ENCODE results near the gene FBXO42.

Gene FBXO42

DNA sequence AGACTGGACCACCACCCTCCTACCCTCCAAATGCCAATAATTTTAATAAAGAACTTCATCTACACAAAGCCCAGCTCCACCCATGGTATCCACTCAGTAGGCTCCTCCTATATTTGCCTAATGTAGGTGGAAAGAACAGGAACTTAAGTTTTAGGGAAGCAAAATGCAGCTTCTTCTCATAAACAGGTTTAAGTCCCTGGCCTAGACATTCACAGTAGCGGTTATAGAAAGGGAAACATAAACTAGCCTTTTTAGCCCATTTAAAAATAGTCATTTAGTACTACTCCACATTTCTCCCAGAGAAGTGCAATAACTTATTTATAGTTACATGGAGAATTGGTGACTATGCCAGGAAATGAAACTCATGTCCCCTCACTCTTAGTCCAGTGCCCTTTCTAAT lies 58.7 kb downstream of the FBXO42 start:
- no peaks in the 10 kb centered on the region for H3K79me2 ChIP-seq (ENCODE audit: control insufficient read depth, insufficient read depth, low read length)
- DNase-seq = no peak
- no peaks in the 10 kb centered on the region for H3K4me1 ChIP-seq (ENCODE audit: control insufficient read depth, low read depth, low read length)
- no peak overlapping the region for H4K5ac ChIP-seq (ENCODE audit: low read length)
- no peak overlapping the region for H3K4me2 ChIP-seq (ENCODE audit: low read length)
- H3K27ac ChIP-seq (ENCODE audit: low read depth, low read length) = no peak overlapping the region
- no peak overlapping the region for H3K4ac ChIP-seq (ENCODE audit: low read depth, low read length)
- no peaks in the 10 kb centered on the region for H3K27me3 ChIP-seq (ENCODE audit: insufficient read depth, low read length, poor library complexity)
- H3K4me3 ChIP-seq (ENCODE audit: low read length) = no peak overlapping the region
- no peak overlapping the region for H3K56ac ChIP-seq (ENCODE audit: low read length)
- H2AK5ac ChIP-seq (ENCODE audit: low read length) = no peak overlapping the region
- no peak overlapping the region for H3K23ac ChIP-seq (ENCODE audit: low read length)
- no peak overlapping the region for H2BK5ac ChIP-seq (ENCODE audit: low read length)
- no peak overlapping the region for H3K9ac ChIP-seq (ENCODE audit: low read length)
- no CpG with 5 or more reads among the region's 1 CpG for WGBS (ENCODE audit: extremely low coverage, insufficient coverage, low lambda C conversion rate)
- H4K8ac ChIP-seq (ENCODE audit: low read depth, low read length) = no peak overlapping the region
- no peaks in the 10 kb centered on the region for H3K79me1 ChIP-seq (ENCODE audit: low read length)
- no peak overlapping the region for H3K18ac ChIP-seq (ENCODE audit: low read length)
- H3K36me3 ChIP-seq (ENCODE audit: control insufficient read depth, insufficient read depth, low read length) = no peaks in the 10 kb centered on the region
- no peak overlapping the region for H2BK15ac ChIP-seq (replicated peaks; ENCODE audit: low read depth)
- no peak overlapping the region for H2BK120ac ChIP-seq (ENCODE audit: low read depth, low read length)

DNA sequence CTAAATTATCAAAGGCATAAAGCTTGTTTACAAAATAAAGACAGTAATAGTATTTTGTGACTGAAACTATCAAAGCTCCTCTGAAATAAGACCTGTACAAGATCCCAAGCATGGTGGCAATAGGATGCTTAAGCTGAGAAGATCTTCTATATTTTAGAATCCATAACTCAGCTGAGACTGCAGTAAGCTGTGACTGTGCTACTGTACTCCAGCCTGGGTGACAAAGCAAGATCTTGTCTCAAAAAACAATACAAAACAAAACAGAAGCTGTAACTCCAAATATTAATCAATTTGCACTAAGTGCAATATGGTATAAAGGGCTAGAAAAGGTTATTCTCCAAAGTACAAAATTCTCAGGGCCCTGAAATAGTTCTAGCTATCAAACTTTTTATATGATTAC lies 59.5 kb downstream of the FBXO42 start:
- no peak overlapping the region for H2BK5ac ChIP-seq (ENCODE audit: low read length)
- H3K4ac ChIP-seq (ENCODE audit: low read depth, low read length) = no peak overlapping the region
- no peak overlapping the region for H3K4me3 ChIP-seq (ENCODE audit: low read length)
- H3K9ac ChIP-seq (ENCODE audit: low read length) = no peak overlapping the region
- H3K79me2 ChIP-seq (ENCODE audit: control insufficient read depth, insufficient read depth, low read length) = no peaks in the 10 kb centered on the region
- H3K27ac ChIP-seq (ENCODE audit: low read depth, low read length) = no peak overlapping the region
- H3K79me1 ChIP-seq (ENCODE audit: low read length) = no peaks in the 10 kb centered on the region
- no peaks in the 10 kb centered on the region for H3K27me3 ChIP-seq (ENCODE audit: insufficient read depth, low read length, poor library complexity)
- H3K4me2 ChIP-seq (ENCODE audit: low read length) = no peak overlapping the region
- no peak overlapping the region for H2AK5ac ChIP-seq (ENCODE audit: low read length)
- H3K23ac ChIP-seq (ENCODE audit: low read length) = no peak overlapping the region
- no peak overlapping the region for H2BK15ac ChIP-seq (replicated peaks; ENCODE audit: low read depth)
- H2BK120ac ChIP-seq (ENCODE audit: low read depth, low read length) = no peak overlapping the region
- no peak overlapping the region for H3K18ac ChIP-seq (ENCODE audit: low read length)
- H3K4me1 ChIP-seq (ENCODE audit: control insufficient read depth, low read depth, low read length) = no peaks in the 10 kb centered on the region
- no peak overlapping the region for H3K56ac ChIP-seq (ENCODE audit: low read length)
- H4K8ac ChIP-seq (ENCODE audit: low read depth, low read length) = no peak overlapping the region
- H4K5ac ChIP-seq (ENCODE audit: low read length) = no peak overlapping the region
- H3K36me3 ChIP-seq (ENCODE audit: control insufficient read depth, insufficient read depth, low read length) = no peaks in the 10 kb centered on the region
- no peak for DNase-seq

GRCh38 chr1:16289959-16290358 lies 62.3 kb downstream of the FBXO42 start:
- no peaks in the 10 kb centered on the region for H3K4me1 ChIP-seq (ENCODE audit: control insufficient read depth, low read depth, low read length)
- H3K4ac ChIP-seq (ENCODE audit: low read depth, low read length) = no peak overlapping the region
- H3K23ac ChIP-seq (ENCODE audit: low read length) = no peak overlapping the region
- H2BK15ac ChIP-seq (replicated peaks; ENCODE audit: low read depth) = no peak overlapping the region
- H3K4me3 ChIP-seq (ENCODE audit: low read length) = no peak overlapping the region
- H3K4me2 ChIP-seq (ENCODE audit: low read length) = no peak overlapping the region
- no peak overlapping the region for H3K56ac ChIP-seq (ENCODE audit: low read length)
- no peak overlapping the region for H4K8ac ChIP-seq (ENCODE audit: low read depth, low read length)
- no peak overlapping the region for H3K9ac ChIP-seq (ENCODE audit: low read length)
- peak; percentile 13 for DNase-seq
- no peak overlapping the region for H3K27ac ChIP-seq (ENCODE audit: low read depth, low read length)
- no peak overlapping the region for H4K5ac ChIP-seq (ENCODE audit: low read length)
- WGBS (ENCODE audit: extremely low coverage, insufficient coverage, low lambda C conversion rate) = no CpG with 5 or more reads among the region's 3 CpGs
- no peak overlapping the region for H2BK5ac ChIP-seq (ENCODE audit: low read length)
- H2AK5ac ChIP-seq (ENCODE audit: low read length) = no peak overlapping the region
- H3K27me3 ChIP-seq (ENCODE audit: insufficient read depth, low read length, poor library complexity) = no peaks in the 10 kb centered on the region
- H3K18ac ChIP-seq (ENCODE audit: low read length) = no peak overlapping the region
- no peaks in the 10 kb centered on the region for H3K36me3 ChIP-seq (ENCODE audit: control insufficient read depth, insufficient read depth, low read length)
- no peaks in the 10 kb centered on the region for H3K79me2 ChIP-seq (ENCODE audit: control insufficient read depth, insufficient read depth, low read length)
- no peak overlapping the region for H2BK120ac ChIP-seq (ENCODE audit: low read depth, low read length)
- no peaks in the 10 kb centered on the region for H3K79me1 ChIP-seq (ENCODE audit: low read length)

- WGBS (ENCODE audit: extremely low coverage, insufficient coverage, low lambda C conversion rate) = no CpG with 5 or more reads among the region's 4 CpGs
- H2BK120ac ChIP-seq (ENCODE audit: low read depth, low read length) = no peak overlapping the region
Observed at GRCh38 chr1:16286122-16286521, 66.2 kb downstream of the FBXO42 start.

DNA sequence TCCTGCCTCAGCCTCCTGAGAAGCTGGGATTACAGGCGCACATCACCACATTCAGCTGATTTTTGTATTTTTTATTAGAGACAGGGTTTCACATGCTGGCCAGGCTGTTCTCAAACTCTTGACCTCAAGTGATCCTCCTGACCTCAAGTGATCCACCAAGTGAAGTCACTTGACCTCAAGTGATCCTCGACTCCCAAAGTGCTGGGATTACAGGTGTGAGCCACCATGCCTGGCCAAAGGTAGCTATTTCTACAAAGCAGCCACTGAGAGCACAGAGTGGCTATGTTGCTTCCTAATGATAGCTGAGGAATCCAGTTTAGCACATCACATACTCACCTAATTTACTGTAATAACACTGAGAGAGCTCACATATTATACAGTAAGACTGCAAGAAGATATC lies 70.5 kb downstream of the FBXO42 start:
- Histone ChIP-seq H3K79me1 (ENCODE audit: low read length) (no peaks in the 10 kb centered on the region), H3K27me3 (ENCODE audit: insufficient read depth, low read length, poor library complexity) (no peaks in the 10 kb centered on the region), H3K4me3 (ENCODE audit: low read length) (no peak overlapping the region), H3K27ac (ENCODE audit: low read depth, low read length) (no peak overlapping the region), H4K8ac (ENCODE audit: low read depth, low read length) (no peak overlapping the region), H3K4me2 (ENCODE audit: low read length) (no peak overlapping the region), H3K4me1 (ENCODE audit: control insufficient read depth, low read depth, low read length) (no peaks in the 10 kb centered on the region), H2BK15ac (replicated peaks; ENCODE audit: low read depth) (no peak overlapping the region), H3K36me3 (ENCODE audit: control insufficient read depth, insufficient read depth, low read length) (no peaks in the 10 kb centered on the region), H3K79me2 (ENCODE audit: control insufficient read depth, insufficient read depth, low read length) (no peaks in the 10 kb centered on the region), H3K23ac (ENCODE audit: low read length) (no peak overlapping the region), H3K56ac (ENCODE audit: low read length) (no peak overlapping the region), H3K9ac (ENCODE audit: low read length) (no peak overlapping the region), H4K5ac (ENCODE audit: low read length) (no peak overlapping the region), H2AK5ac (ENCODE audit: low read length) (no peak overlapping the region), H2BK5ac (ENCODE audit: low read length) (no peak overlapping the region), H2BK120ac (ENCODE audit: low read depth, low read length) (no peak overlapping the region), H3K18ac (ENCODE audit: low read length) (no peak overlapping the region), H3K4ac (ENCODE audit: low read depth, low read length) (no peak overlapping the region)
- WGBS (ENCODE audit: extremely low coverage, insufficient coverage, low lambda C conversion rate) = no CpG with 5 or more reads among the region's 2 CpGs
- DNase-seq = no peak

More at GRCh38 chr1:16286122-16286521, 66.2 kb downstream of the FBXO42 start:
- Histone ChIP-seq H3K4me1 (ENCODE audit: control insufficient read depth, low read depth, low read length) (no peaks in the 10 kb centered on the region), H2BK15ac (replicated peaks; ENCODE audit: low read depth) (no peak overlapping the region), H3K4me3 (ENCODE audit: low read length) (no peak overlapping the region), H3K79me1 (ENCODE audit: low read length) (no peaks in the 10 kb centered on the region), H3K4ac (ENCODE audit: low read depth, low read length) (no peak overlapping the region), H3K23ac (ENCODE audit: low read length) (no peak overlapping the region), H3K18ac (ENCODE audit: low read length) (no peak overlapping the region), H3K9ac (ENCODE audit: low read length) (no peak overlapping the region), H4K5ac (ENCODE audit: low read length) (no peak overlapping the region), H2BK5ac (ENCODE audit: low read length) (no peak overlapping the region), H3K4me2 (ENCODE audit: low read length) (no peak overlapping the region), H3K79me2 (ENCODE audit: control insufficient read depth, insufficient read depth, low read length) (no peaks in the 10 kb centered on the region), H3K56ac (ENCODE audit: low read length) (no peak overlapping the region), H3K27ac (ENCODE audit: low read depth, low read length) (no peak overlapping the region), H4K8ac (ENCODE audit: low read depth, low read length) (no peak overlapping the region), H3K27me3 (ENCODE audit: insufficient read depth, low read length, poor library complexity) (no peaks in the 10 kb centered on the region), H3K36me3 (ENCODE audit: control insufficient read depth, insufficient read depth, low read length) (no peaks in the 10 kb centered on the region), H2AK5ac (ENCODE audit: low read length) (no peak overlapping the region)
- no peak for DNase-seq

DNA sequence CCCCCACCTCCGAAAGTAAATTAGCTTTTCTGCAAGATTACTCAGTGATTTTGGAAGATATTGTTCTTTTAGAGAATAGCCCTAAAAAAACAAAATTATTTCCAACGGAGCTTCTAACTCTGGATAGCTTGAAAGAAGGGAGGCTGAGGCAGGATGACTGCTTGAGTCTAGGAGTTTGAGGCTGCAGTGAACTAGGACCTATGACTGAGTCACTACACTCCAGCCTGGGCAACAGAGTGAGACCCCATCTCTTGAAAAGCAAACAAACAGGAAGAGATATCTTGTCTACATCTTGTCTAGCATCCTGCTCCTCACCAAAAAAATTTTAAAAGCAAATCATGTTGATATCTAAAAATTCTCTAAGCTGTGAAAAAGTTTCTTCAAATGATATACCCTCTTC lies 73.1 kb downstream of the FBXO42 start:
- no peak overlapping the region for H2AK5ac ChIP-seq (ENCODE audit: low read length)
- H3K36me3 ChIP-seq (ENCODE audit: control insufficient read depth, insufficient read depth, low read length) = no peaks in the 10 kb centered on the region
- no peaks in the 10 kb centered on the region for H3K27me3 ChIP-seq (ENCODE audit: insufficient read depth, low read length, poor library complexity)
- H3K23ac ChIP-seq (ENCODE audit: low read length) = no peak overlapping the region
- no peak overlapping the region for H3K56ac ChIP-seq (ENCODE audit: low read length)
- H3K4me3 ChIP-seq (ENCODE audit: low read length) = no peak overlapping the region
- no peak overlapping the region for H3K18ac ChIP-seq (ENCODE audit: low read length)
- H2BK120ac ChIP-seq (ENCODE audit: low read depth, low read length) = no peak overlapping the region
- H3K9ac ChIP-seq (ENCODE audit: low read length) = no peak overlapping the region
- no peak overlapping the region for H3K27ac ChIP-seq (ENCODE audit: low read depth, low read length)
- H3K79me1 ChIP-seq (ENCODE audit: low read length) = no peaks in the 10 kb centered on the region
- no peaks in the 10 kb centered on the region for H3K79me2 ChIP-seq (ENCODE audit: control insufficient read depth, insufficient read depth, low read length)
- no peak overlapping the region for H3K4me2 ChIP-seq (ENCODE audit: low read length)
- no peak overlapping the region for H3K4ac ChIP-seq (ENCODE audit: low read depth, low read length)
- H2BK15ac ChIP-seq (replicated peaks; ENCODE audit: low read depth) = no peak overlapping the region
- no peak overlapping the region for H2BK5ac ChIP-seq (ENCODE audit: low read length)
- no peak overlapping the region for H4K8ac ChIP-seq (ENCODE audit: low read depth, low read length)
- H3K4me1 ChIP-seq (ENCODE audit: control insufficient read depth, low read depth, low read length) = no peaks in the 10 kb centered on the region
- H4K5ac ChIP-seq (ENCODE audit: low read length) = no peak overlapping the region
- DNase-seq = no peak
- no CpG with 5 or more reads among the region's 2 CpGs for WGBS (ENCODE audit: extremely low coverage, insufficient coverage, low lambda C conversion rate)

Measured in mesendoderm (in vitro differentiated cells).